Neutrophil (primary cell): Measurements from ENCODE around the gene BIN1.

Experiments
- H3K27ac ChIP-seq: fragments of 200-600 bp; sonication (generic); 2 replicates; pipeline ENCODE4 v1.5.1; 2016; ENCODE audit warnings: mild to moderate bottlenecking, moderate library complexity
- H3K27me3 ChIP-seq: fragments of 200-600 bp; sonication (generic); 2 replicates; pipeline ENCODE4 v1.6.0; 2016; ENCODE audit warnings: mild to moderate bottlenecking
- H3K36me3 ChIP-seq: fragments of 200-600 bp; sonication (generic); 2 replicates; pipeline ENCODE4 v1.5.1; 2017
- H3K4me1 ChIP-seq, 2 experiments: fragments of 200-600 bp in 1 of 2; sonication (generic) in 1 of 2; 1 replicate in 1 of 2; 2 replicates in 1 of 2; pipeline versions ENCODE4 v1.5.1 to v1.6.1; 2013 to 2016; ENCODE audit warnings: low read depth in 1 of 2, low read length in 1 of 2, mild to moderate bottlenecking in 1 of 2, moderate library complexity in 1 of 2; ENCODE audit not compliant: control insufficient read depth in 1 of 2, insufficient read depth in 1 of 2
- H3K4me3 ChIP-seq, 2 experiments: fragments of 200-600 bp in 1 of 2; sonication (generic) in 1 of 2; 1 replicate in 1 of 2; 2 replicates in 1 of 2; pipeline ENCODE4 v1.5.1; 2013 to 2016; ENCODE audit warnings: low read depth in 1 of 2, low read length in 1 of 2, mild to moderate bottlenecking in 1 of 2, moderate library complexity in 1 of 2
- H3K9me3 ChIP-seq: fragments of 200-600 bp; sonication (generic); 2 replicates; pipeline ENCODE4 v1.5.1; 2016
- TF ChIP-seq, protein P1 (sequence below): fragments of 200-600 bp; sonication (generic); IDR thresholded peaks from 2 replicates; pipeline ENCODE4 v1.5.1; 2016; ENCODE audit warnings: antibody characterized with exemption

BIN1 gene, protein sequence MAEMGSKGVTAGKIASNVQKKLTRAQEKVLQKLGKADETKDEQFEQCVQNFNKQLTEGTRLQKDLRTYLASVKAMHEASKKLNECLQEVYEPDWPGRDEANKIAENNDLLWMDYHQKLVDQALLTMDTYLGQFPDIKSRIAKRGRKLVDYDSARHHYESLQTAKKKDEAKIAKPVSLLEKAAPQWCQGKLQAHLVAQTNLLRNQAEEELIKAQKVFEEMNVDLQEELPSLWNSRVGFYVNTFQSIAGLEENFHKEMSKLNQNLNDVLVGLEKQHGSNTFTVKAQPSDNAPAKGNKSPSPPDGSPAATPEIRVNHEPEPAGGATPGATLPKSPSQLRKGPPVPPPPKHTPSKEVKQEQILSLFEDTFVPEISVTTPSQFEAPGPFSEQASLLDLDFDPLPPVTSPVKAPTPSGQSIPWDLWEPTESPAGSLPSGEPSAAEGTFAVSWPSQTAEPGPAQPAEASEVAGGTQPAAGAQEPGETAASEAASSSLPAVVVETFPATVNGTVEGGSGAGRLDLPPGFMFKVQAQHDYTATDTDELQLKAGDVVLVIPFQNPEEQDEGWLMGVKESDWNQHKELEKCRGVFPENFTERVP

DNA sequence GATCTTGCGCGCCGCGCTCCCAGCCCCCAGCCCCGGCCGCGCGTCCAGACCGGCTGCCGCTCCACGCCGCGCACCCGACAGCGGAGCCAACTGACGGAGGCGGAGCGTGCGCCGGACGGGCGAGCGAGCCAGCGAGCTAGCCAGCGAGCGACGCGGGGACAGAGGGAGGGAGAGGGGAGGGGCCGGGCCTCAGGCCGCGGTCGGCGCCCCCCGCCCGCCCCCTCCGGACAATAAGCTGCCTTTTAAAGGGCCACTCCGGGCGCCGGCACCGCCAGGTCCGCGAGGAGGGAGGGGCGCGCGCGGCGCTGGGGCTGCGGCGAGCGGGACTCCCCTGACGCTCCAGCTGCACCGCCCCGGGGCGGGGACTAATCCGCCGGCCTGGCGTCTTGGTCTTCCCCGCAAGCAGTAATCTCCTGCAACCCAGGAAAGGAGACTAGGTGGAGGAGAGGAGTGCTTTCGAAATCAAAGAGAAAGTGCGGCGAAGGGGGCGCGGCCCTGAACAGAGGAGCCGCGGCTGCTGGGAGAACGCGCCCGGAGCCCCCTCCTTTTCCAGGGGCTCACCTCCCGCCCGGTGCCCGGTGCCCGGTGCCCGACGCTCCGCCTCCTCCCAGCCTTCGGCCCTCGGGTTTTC lies at the start of gene BIN1:
Gene BIN1 (minus strand): TSS at position 164 of the 631 bp plus-strand sequence. CDS start 211 bp downstream, outside the sequence.
- H3K4me1 ChIP-seq, result peaks cover 20 to 22% of the 10 kb centered on the region in 2 experiments
- H3K36me3 ChIP-seq, result no peaks in the 10 kb centered on the region
- H3K27ac ChIP-seq, result no peak within 1 kb of the TSS
- H3K27me3 ChIP-seq, result peaks cover 88% of the 10 kb centered on the region
- peak within 1 kb of the TSS; percentile 58 to 59 for H3K4me3 ChIP-seq
- TF ChIP-seq, protein P1, sequence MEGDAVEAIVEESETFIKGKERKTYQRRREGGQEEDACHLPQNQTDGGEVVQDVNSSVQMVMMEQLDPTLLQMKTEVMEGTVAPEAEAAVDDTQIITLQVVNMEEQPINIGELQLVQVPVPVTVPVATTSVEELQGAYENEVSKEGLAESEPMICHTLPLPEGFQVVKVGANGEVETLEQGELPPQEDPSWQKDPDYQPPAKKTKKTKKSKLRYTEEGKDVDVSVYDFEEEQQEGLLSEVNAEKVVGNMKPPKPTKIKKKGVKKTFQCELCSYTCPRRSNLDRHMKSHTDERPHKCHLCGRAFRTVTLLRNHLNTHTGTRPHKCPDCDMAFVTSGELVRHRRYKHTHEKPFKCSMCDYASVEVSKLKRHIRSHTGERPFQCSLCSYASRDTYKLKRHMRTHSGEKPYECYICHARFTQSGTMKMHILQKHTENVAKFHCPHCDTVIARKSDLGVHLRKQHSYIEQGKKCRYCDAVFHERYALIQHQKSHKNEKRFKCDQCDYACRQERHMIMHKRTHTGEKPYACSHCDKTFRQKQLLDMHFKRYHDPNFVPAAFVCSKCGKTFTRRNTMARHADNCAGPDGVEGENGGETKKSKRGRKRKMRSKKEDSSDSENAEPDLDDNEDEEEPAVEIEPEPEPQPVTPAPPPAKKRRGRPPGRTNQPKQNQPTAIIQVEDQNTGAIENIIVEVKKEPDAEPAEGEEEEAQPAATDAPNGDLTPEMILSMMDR, result no peak
- no peaks in the 10 kb centered on the region for H3K9me3 ChIP-seq

DNA sequence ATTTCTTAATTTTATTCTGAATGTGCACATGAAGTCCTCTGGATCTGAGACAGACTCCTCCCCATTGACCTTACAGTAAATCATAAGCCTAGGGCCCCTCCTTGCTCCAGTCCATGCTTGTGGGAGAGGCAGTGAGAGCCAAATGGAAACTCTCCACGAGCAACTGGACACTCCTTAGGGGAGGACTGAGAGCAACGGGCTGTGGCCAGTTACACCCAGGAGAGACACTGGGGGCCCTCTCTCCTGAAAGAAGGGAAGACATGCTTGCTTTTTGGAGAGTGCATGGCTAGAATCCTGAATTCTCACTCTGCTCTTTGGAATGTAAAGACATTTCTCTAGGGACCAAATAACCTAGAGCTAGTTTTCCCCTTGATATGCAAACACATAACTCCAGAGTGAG lies 49.0 kb upstream of the BIN1 start:
- Histone ChIP-seq H3K9me3 (no peaks in the 10 kb centered on the region), H3K27ac (no peak overlapping the region)
- TF ChIP-seq, protein P1, result no peak

DNA sequence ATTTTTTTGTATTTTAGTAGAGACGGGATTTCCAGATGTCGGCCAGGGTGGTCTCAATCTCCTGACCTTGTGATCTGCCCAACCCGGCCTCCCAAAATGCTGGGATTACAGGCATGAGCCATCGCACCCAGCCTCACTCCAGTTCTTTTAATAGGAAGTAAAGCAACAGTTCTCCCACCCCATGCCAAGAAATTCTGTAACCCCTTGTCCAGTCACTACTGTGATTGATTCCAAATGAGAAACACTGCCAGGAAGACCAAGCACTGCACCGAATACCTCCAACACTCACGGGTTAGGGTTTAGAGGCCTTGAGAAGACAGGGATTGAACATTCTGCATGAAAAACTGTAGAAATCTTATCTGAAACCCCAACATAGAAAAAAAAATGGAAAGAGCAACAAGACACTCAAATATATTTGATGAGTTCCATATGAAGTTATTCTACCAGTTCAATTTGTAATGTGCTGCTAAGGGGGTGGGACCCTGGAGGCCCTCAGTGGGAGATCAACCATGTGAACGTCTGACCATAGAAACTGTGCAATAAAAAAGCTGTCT lies 48.2 kb upstream of the BIN1 start:
- no peaks in the 10 kb centered on the region for H3K9me3 ChIP-seq
- TF ChIP-seq, protein P1, result no peak
- H3K27me3 ChIP-seq, result no peaks in the 10 kb centered on the region
- no peak overlapping the region for H3K27ac ChIP-seq
- H3K36me3 ChIP-seq, result no peaks in the 10 kb centered on the region
- no peaks in the 10 kb centered on the region for H3K4me1 ChIP-seq
- no peak overlapping the region for H3K4me3 ChIP-seq

More for the DNA sequence above, 49.0 kb upstream of the BIN1 start:
- Histone ChIP-seq H3K4me3 (no peak overlapping the region), H3K27me3 (no peaks in the 10 kb centered on the region), H3K36me3 (no peaks in the 10 kb centered on the region), H3K4me1 (no peaks in the 10 kb centered on the region)

DNA sequence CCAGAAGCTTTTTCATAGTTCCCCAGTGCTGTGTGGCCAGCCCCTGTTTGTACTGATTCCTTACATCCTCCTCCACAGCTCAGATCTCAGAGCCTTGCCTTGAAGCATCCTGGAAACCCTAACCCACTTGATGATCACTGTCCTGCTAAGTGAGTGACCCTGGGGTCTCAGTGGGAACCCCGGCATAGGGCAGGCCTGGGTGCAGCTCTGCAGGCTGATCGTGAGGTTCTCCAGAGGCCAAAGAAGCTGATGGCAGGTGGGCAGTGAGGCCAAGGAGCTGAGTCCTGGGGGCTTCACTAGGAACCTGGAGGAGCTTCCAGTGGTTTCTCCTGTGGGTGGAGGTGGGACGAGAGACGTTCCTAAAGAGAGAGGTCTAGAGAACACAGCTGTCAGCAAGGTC lies 47.4 kb upstream of the BIN1 start:
- H3K27ac ChIP-seq, result no peak overlapping the region
- no peaks in the 10 kb centered on the region for H3K9me3 ChIP-seq
- H3K4me1 ChIP-seq, result no peaks in the 10 kb centered on the region
- H3K36me3 ChIP-seq, result no peaks in the 10 kb centered on the region
- TF ChIP-seq, protein P1, result no peak
- no peak overlapping the region for H3K4me3 ChIP-seq
- no peaks in the 10 kb centered on the region for H3K27me3 ChIP-seq

DNA sequence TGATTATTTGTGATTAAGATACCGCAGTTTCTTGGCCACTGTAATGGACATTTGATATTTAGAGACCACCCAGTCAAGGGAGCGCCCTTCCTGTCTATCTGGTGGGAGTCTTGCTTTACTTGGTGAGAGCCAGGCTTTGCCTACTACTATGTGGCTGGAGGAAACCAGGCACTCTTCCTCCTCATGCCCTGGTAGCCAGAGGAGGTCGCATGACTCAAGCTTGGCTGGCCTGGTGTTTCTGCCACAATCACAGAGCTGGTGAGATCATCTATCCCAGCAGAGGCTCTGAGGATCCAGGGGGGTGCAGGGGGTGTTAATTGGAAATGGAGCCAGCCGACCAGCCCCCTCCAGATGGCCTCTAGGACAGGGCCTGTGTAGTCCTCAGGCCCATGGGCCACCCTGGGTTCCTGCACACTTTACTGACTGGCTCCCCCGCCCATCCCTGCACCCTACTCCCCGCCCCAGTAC lies 46.8 kb upstream of the BIN1 start:
- H3K27me3 ChIP-seq, result no peaks in the 10 kb centered on the region
- TF ChIP-seq, protein P1, result no peak
- H3K4me1 ChIP-seq, result no peaks in the 10 kb centered on the region
- H3K9me3 ChIP-seq, result no peaks in the 10 kb centered on the region
- no peak overlapping the region for H3K27ac ChIP-seq
- no peak overlapping the region for H3K4me3 ChIP-seq
- H3K36me3 ChIP-seq, result no peaks in the 10 kb centered on the region
